ENCODE measurements around the gene DOCK1. TPM values are rescaled to one million over a fixed set of nuclear protein-coding genes. Genes with fewer than 3 reads are reported as not detected.

DOCK1 gene
- total RNA-seq, 2 experiments from 2014 or later, result not detected

GRCh38 chr10:127115100-127115499 lies 209.9 kb downstream of the DOCK1 start:
- TF ChIP-seq CTCF (IDR thresholded peaks at IDR 0.05), result no peak
- Mint-ChIP-seq H3K36me3 (ENCODE audit: low read depth) (no peaks in the 10 kb centered on the region), H3K27me3 (no peaks in the 10 kb centered on the region), H3K4me1 (ENCODE audit: low read depth) (no peaks in the 10 kb centered on the region), H3K4me3 (no peak overlapping the region), H3K9me3 (peaks cover 8% of the 10 kb centered on the region), H3K27ac (no peak overlapping the region)
- H3K4me3 ChIP-seq (ENCODE audit: low read length), result no peak overlapping the region
- H3K27me3 ChIP-seq (ENCODE audit: control insufficient read depth in 1 of 2, insufficient read depth in 2 of 2, low read length in 2 of 2), result no peaks in the 10 kb centered on the region
- intact Hi-C loops (cut with DNase I, micrococcal nuclease), result no loop called here
- CTCF ChIA-PET, result no interaction called here
- no peak overlapping the region for H3K27ac ChIP-seq (ENCODE audit: low read depth in 1 of 2, low read length in 2 of 2)
- no peaks in the 10 kb centered on the region for H3K36me3 ChIP-seq (ENCODE audit: insufficient read depth, low read length)
- ATAC-seq (ENCODE audit: poor library complexity) (no peak), DNase-seq (no peak)
- H3K9me3 ChIP-seq (ENCODE audit: control insufficient read depth in 1 of 2, insufficient read depth in 1 of 2, low read length in 2 of 2), result peaks cover 4% of the 10 kb centered on the region in 2 experiments
- POLR2A ChIA-PET, result no interaction called here
- H3K4me1 ChIP-seq (ENCODE audit: insufficient read depth, low read length), result no peaks in the 10 kb centered on the region

GRCh38 chr10:127117125-127117524 lies 211.9 kb downstream of the DOCK1 start:
- Histone ChIP-seq H3K9me3 (ENCODE audit: control insufficient read depth in 1 of 2, insufficient read depth in 1 of 2, low read length in 2 of 2) (peaks cover 4% of the 10 kb centered on the region in 2 experiments), H3K36me3 (ENCODE audit: insufficient read depth, low read length) (no peaks in the 10 kb centered on the region), H3K4me1 (ENCODE audit: insufficient read depth, low read length) (no peaks in the 10 kb centered on the region), H3K4me3 (ENCODE audit: low read length) (no peak overlapping the region), H3K27me3 (ENCODE audit: control insufficient read depth in 1 of 2, insufficient read depth in 2 of 2, low read length in 2 of 2) (no peaks in the 10 kb centered on the region), H3K27ac (ENCODE audit: low read depth in 1 of 2, low read length in 2 of 2) (no peak overlapping the region)
- POLR2A ChIA-PET, result no interaction called here
- Mint-ChIP-seq H3K4me1 (ENCODE audit: low read depth) (no peaks in the 10 kb centered on the region), H3K4me3 (no peak overlapping the region), H3K27ac (no peak overlapping the region), H3K27me3 (no peaks in the 10 kb centered on the region), H3K36me3 (ENCODE audit: low read depth) (no peaks in the 10 kb centered on the region), H3K9me3 (peaks cover 8% of the 10 kb centered on the region)
- intact Hi-C loops (cut with DNase I, micrococcal nuclease), result no loop called here
- no peak for TF ChIP-seq CTCF (IDR thresholded peaks at IDR 0.05)
- peak in 3 of 14 experiments; percentile 10 to 23 (median 13) for DNase-seq
- CTCF ChIA-PET, result no interaction called here
- ATAC-seq (ENCODE audit: poor library complexity), result no peak

GRCh38 chr10:127118034-127118433 lies 212.8 kb downstream of the DOCK1 start:
- Mint-ChIP-seq H3K4me3 (no peak overlapping the region), H3K4me1 (ENCODE audit: low read depth) (no peaks in the 10 kb centered on the region), H3K27me3 (no peaks in the 10 kb centered on the region), H3K9me3 (peaks cover 8% of the 10 kb centered on the region), H3K36me3 (ENCODE audit: low read depth) (no peaks in the 10 kb centered on the region), H3K27ac (no peak overlapping the region)
- Histone ChIP-seq H3K4me3 (ENCODE audit: low read length) (no peak overlapping the region), H3K4me1 (ENCODE audit: insufficient read depth, low read length) (no peaks in the 10 kb centered on the region), H3K27ac (ENCODE audit: low read depth in 1 of 2, low read length in 2 of 2) (no peak overlapping the region), H3K9me3 (ENCODE audit: control insufficient read depth in 1 of 2, insufficient read depth in 1 of 2, low read length in 2 of 2) (peaks cover 4% of the 10 kb centered on the region in 2 experiments), H3K27me3 (ENCODE audit: control insufficient read depth in 1 of 2, insufficient read depth in 2 of 2, low read length in 2 of 2) (no peaks in the 10 kb centered on the region), H3K36me3 (ENCODE audit: insufficient read depth, low read length) (no peaks in the 10 kb centered on the region)
- ATAC-seq (ENCODE audit: poor library complexity) (no peak), DNase-seq (no peak)
- TF ChIP-seq CTCF (IDR thresholded peaks at IDR 0.05), result no peak
- intact Hi-C loops (cut with DNase I, micrococcal nuclease), result no loop called here
- ChIA-PET CTCF (no interaction called here), POLR2A (no interaction called here)
